Measurements from ENCODE around the gene POPDC3.
"Not testable (repeated sequence)": the region's sequence is repeated elsewhere in the genome, so short reads cannot be mapped to it uniquely, and the experiment has no call there.

The POPDC3 gene

GRCh38 chr6:105178636-105179035 is 1.2 kb downstream of the POPDC3 start:
- peak overlapping the region; percentile 72 for H3K4me3 ChIP-seq (ENCODE audit: low read depth, low read length)
- ChIA-PET POLR2A (no interaction called here), CTCF (interaction anchor here (1.2 to 1.6 kb wide), 3 partner anchors 12 to 32 kb away, joined by 3 to 5 read pairs (median 5); no protein-coding TSS in a partner anchor)
- TF ChIP-seq CTCF (IDR thresholded peaks at IDR 0.05; ENCODE audit: insufficient read depth, low read length, missing control alignments) = no peak
- DNase-seq (ENCODE audit: low read depth, low spot score) = no peak

- no peak overlapping the region for H3K4me3 ChIP-seq (ENCODE audit: low read depth, low read length)
- no peak for TF ChIP-seq CTCF (IDR thresholded peaks at IDR 0.05; ENCODE audit: insufficient read depth, low read length, missing control alignments)
- DNase-seq (ENCODE audit: low read depth, low spot score) = peak; percentile 89
- ChIA-PET POLR2A (no interaction called here), CTCF (interaction anchor here (1.2 to 1.6 kb wide), 3 partner anchors 13 to 33 kb away, joined by 3 to 5 read pairs (median 5); no protein-coding TSS in a partner anchor)
Measured at GRCh38 chr6:105178110-105178509, 1.7 kb downstream of the POPDC3 start.

GRCh38 chr6:105177556-105177955 is 2.3 kb downstream of the POPDC3 start:
- DNase-seq (ENCODE audit: low read depth, low spot score) = no peak
- CTCF ChIA-PET = interaction anchor here (1.4 to 1.6 kb wide), 2 partner anchors 13 to 14 kb away, joined by 5 read pairs; no protein-coding TSS in a partner anchor
- H3K4me3 ChIP-seq (ENCODE audit: low read depth, low read length) = no peak overlapping the region
- no peak for TF ChIP-seq CTCF (IDR thresholded peaks at IDR 0.05; ENCODE audit: insufficient read depth, low read length, missing control alignments)
- POLR2A ChIA-PET = no interaction called here

- TF ChIP-seq CTCF (IDR thresholded peaks at IDR 0.05; ENCODE audit: insufficient read depth, low read length, missing control alignments) = no peak
- ChIA-PET CTCF (interaction anchor here (1.4 kb wide), 1 partner anchor 19 kb away, joined by 3 read pairs; no protein-coding TSS in a partner anchor), POLR2A (no interaction called here)
- no peak overlapping the region for H3K4me3 ChIP-seq (ENCODE audit: low read depth, low read length)
- DNase-seq (ENCODE audit: low read depth, low spot score) = peak; percentile 45
Measured at GRCh38 chr6:105174512-105174911, 5.3 kb downstream of the POPDC3 start.

- DNase-seq (ENCODE audit: low read depth, low spot score); H3K4me3 ChIP-seq (ENCODE audit: low read depth, low read length); POLR2A ChIA-PET: not testable (repeated sequence)
- CTCF ChIA-PET = interaction anchor here (0.9 kb wide), 1 partner anchor 10 kb away, joined by 3 read pairs; no protein-coding TSS in a partner anchor
Measured at GRCh38 chr6:105172515-105172914, 7.3 kb downstream of the POPDC3 start.

- ChIA-PET CTCF (interaction anchor here (0.9 kb wide), 1 partner anchor 193 kb away, joined by 4 read pairs; no protein-coding TSS in a partner anchor), POLR2A (no interaction called here)
- DNase-seq (ENCODE audit: low read depth, low spot score) = no peak
- no peak overlapping the region for H3K4me3 ChIP-seq (ENCODE audit: low read depth, low read length)
- TF ChIP-seq CTCF (IDR thresholded peaks at IDR 0.05; ENCODE audit: insufficient read depth, low read length, missing control alignments) = no peak
Measured at GRCh38 chr6:105170059-105170458, 9.8 kb downstream of the POPDC3 start.

GRCh38 chr6:105167914-105168313 is 11.9 kb downstream of the POPDC3 start:
- CTCF ChIA-PET = no interaction called here
- no peak overlapping the region for H3K4me3 ChIP-seq (ENCODE audit: low read depth, low read length)
- no peak for DNase-seq (ENCODE audit: low read depth, low spot score)
- POLR2A ChIA-PET = no interaction called here
- no peak for TF ChIP-seq CTCF (IDR thresholded peaks at IDR 0.05; ENCODE audit: insufficient read depth, low read length, missing control alignments)
